Stromal cell of bone marrow (primary cell): ENCODE results near the gene NOS3.
"Not testable (repeated sequence)": the region's sequence is repeated elsewhere in the genome, so short reads cannot be mapped to it uniquely, and the experiment has no call there.

Experiments used
- DNase-seq: peaks from one replicate; pipeline ENCODE4 v3.0.0-alpha.2; 2012; ENCODE audit warnings: low read depth

NOS3 gene

DNA sequence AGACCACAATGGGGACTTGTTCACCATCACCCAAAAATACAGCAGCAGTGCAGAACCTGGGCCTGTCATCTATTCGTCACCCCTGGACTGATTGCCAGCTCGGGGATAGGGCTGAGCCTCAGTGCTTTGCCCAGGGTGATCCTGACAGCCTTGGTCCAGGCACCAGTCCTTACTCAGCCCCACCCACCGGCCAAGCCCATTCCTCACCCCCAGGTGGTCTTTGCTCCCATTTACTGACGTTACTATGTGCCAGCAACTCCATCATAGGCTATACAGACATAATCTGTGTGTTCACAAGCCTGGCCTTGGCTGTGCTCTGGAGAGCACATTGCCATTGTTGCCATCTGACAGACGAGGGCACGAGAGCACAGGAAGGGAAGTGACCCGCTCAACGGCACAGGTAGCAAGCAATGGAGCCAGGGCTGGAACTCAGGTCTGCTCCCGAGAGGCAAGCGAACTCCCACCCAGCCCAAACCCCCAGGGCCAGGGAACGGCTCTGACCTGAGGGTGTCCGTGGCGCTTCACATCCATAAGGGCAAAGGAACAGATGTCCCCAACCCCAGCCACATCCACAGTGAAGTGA, 26.6 kb downstream of the NOS3 start:
- no peak for DNase-seq

GRCh38 chr7:151017953-151018420, 27.2 kb downstream of the NOS3 start:
- DNase-seq, result no peak

- no peak for DNase-seq
Measured at GRCh38 chr7:151018421-151019129, 27.8 kb downstream of the NOS3 start.

DNA sequence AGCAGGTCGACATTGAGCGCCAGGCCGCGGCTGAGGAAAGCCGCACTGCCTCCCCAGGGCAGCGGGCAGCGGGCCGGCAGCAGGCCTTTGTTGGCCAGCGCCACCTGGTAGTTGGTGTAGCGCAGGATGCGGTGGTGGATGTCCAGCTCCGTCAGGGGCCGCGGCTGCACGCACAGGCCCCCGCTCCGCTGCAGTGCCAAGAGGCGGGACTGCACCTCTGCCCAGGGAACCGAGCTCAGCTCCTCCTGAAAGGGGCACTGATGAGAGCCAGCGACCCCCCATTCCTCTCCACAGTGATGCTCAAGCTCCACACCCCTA, 28.3 kb downstream of the NOS3 start:
- DNase-seq, result no peak

- no peak for DNase-seq
Measured at GRCh38 chr7:151020231-151020630, 29.4 kb downstream of the NOS3 start.

DNA sequence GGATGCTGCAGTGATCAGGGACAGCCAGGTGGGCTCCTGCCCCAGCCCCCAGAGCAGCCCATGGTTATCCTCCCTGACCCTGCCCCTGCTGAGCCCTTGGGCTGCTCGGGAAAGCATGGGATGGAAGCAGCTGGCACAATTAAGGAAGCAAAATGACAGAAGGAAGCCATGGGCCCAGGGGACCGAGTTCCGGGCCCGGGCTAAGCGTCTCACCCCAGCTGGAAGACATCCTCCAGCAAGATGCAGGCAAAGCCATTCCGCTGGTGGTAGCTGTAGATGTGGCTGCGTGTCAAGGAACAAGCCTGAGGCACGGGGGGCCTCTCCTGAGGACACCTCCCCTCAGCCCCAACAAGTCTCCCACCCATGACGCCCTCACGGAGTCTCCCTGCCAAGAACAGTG, 32.4 kb downstream of the NOS3 start:
- DNase-seq, result no peak

DNA sequence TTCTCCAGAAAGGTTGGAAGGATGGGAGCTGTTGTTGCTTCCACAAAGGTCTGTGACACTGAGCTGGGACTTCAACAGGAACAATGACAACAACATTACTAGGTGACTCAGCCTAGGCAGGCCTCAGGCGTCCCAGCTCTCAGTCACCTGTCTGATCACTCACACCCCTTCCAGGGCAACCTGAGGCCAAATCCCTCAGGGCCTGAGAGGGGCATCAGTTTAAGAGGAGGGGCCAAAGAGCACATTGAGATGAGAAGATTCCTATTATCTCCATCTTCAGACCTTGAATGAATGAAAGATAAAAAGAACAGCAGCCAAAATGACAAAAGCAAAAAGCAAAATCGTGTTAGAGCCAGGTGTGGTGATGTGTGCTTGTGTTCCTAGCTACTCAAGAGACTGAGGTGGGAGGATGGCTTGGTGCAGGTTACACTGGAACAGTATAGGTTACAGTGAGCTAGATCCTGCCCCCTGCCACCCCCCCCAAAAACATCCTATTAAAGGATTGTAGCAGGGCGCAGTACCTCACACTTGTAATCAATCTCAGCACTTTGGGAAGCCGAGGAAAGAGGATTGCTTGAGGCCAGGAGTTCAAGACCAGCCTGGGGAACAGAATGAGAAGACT, 33.7 kb downstream of the NOS3 start, which contains the start of gene ATG9B:
ATG9B (minus strand) TSS at position 60 of the 622 bp plus-strand sequence. CDS start 71 bp downstream, outside the sequence.
- no peak for DNase-seq

- no peak for DNase-seq
Measured at GRCh38 chr7:151025924-151026671, 35.3 kb downstream of the NOS3 start.

DNA sequence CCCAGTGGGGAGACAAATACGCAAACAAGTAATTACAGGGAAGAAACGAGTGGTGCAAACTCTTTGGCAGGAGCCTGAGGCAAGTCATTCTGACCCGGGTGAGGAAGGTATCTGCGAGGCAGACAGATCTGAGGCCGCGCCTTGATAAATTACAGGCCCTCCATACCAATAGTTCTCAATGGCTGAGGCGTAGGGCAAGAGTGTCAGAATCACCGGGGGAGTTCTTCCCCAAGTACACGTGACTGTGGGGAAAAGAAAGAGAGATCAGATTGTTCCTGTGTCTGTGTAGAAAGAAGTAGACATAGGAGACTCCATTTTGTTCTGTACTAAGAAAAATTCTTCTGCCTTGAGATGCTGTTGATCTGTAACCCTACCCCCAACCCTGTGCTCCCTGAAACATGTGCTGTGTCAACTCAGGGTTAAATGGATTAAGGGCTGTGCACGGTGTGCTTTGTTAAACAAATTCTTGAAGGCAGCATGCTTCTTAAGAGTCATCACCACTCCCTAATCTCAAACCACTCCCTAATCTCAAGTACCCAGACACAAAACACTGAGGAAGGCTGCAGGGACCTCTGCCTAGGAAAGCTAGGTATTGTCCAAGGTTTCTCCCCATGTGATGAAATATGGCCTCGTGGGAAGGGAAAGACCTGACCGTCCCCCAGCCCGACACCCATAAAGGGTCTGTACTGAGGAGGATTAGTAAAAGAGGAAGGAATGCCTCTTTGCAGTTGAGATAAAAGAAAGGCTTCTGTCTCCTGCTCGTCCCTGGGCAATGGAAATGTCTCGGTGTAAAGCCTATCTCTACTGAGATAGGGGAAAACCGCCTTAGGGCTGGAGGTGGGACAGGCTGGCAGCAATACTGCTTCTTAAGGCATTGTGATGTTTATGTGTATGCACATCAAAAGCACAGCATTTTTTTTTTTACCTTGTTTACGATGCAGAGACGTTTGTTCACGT, 36.2 kb downstream of the NOS3 start:
- not testable (repeated sequence) for DNase-seq

DNA sequence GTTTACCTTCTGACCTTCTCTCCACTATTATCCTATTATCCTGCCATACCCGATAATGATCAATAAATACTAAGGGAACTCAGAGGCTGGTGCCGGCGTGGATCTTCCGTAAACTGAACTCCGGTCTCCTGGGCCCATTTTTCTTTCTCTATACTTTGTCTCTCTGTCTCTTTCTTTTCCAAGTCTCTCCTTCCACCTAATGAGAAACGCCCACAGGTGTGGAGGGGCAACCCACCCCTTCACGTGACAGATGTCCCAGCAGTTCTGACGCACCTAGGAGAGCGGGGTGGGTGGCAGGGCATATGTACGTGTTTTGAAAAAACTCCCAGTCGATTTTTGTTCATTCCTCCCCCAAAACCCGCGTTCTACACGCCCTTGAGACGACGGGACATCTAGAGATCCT, 36.9 kb downstream of the NOS3 start:
- DNase-seq, result not testable (repeated sequence)

GRCh38 chr7:151028131-151028947, 37.5 kb downstream of the NOS3 start, which contains the start of gene ABCB8:
Gene ABCB8 (plus strand): TSS chr7:151028450. CDS start chr7:151028516, 66 bp downstream.
- peak; percentile 98 for DNase-seq

DNA sequence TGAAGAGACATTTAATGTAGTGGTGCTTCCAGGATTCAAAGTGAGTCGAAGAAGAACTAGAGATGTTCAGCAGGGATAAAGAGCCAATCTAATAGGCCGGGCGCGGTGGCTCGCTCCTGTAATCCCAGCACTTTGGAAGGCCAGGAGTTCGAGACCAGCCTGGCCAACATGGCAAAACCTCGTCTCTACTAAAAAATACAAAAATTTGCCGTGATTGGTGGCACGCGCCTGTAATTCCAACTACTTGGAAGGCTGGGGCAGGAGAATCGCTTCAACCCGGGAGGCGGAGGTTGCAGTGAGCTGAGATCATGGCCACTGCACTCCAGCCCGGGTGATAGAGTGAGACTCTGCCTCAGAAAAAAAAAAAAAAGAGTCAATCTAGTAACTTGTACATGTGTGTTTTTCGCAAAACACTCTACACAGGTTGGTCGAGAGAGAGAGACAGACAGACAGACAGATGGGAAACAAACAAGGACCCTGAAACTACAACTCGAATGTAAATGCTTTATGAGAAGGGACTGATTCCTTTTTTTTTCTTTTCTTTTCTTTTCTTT, 38.2 kb downstream of the NOS3 start:
- no peak for DNase-seq

- no peak for DNase-seq
Measured at GRCh38 chr7:151031011-151031410, 40.2 kb downstream of the NOS3 start.

DNA sequence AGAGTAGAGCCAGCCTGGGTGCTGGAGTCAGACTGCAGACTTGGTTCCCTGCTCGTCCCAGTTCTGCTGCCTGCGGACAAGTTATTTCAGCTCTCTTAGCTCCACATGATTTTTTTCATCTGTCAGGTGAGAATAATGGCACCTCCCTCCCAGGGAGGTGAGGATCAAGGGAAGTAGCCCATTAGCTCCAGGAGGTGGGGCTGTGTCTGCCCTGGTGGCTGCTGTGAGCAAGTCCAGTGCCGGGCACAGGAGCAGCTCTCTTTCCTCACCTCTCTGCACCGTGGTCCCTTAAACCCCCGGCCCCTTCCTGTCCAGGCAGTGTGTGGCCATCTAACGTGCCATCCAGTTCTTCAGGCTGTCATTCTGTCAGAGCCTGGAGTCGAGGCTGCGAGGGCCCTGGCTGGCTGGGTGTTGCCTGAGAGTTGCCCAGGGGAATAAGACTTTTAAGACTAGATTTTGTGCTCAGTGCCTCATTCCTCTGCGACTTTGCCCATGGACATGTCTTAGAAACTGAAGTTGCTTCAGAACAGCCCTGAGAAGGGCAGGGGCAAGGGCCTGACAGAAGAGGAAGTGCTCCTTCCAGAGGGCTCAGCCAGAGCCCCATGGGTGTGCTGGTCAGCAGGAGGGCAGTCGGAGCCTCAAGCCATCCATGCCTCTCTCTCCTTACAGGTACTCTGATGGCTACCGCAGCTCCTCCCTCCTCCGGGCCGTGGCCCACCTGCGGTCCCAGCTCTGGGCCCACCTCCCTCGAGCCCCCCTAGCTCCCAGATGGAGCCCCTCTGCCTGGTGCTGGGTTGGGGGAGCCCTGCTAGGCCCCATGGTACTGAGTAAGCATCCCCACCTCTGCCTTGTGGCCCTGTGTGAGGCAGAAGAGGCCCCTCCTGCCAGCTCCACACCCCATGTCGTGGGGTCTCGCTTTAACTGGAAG, 42.4 kb downstream of the NOS3 start:
- no peak for DNase-seq

DNA sequence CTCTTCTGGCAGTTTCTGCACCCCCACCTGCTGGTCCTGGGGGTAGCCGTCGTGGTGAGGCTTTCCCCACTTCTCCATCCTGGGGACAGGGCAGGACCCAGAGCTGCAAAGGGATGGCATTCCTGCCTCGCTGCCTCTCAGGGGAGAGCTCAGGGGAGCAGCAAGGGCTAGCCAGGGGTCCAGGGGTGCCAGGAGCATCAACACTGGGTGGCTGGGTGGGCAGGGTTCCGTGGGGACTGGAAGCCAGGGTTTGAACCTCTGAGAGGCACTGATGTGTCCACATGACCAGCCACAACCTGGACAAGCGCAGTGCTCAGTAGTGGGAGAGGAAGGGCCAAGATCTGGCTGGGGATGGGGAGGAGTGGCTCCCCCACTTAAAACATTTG, 43.0 kb downstream of the NOS3 start:
- no peak for DNase-seq

- no peak for DNase-seq
Measured at GRCh38 chr7:151034312-151035025, 43.7 kb downstream of the NOS3 start.

GRCh38 chr7:151035026-151035717, 44.4 kb downstream of the NOS3 start:
- DNase-seq, result no peak

GRCh38 chr7:151035902-151036301, 45.1 kb downstream of the NOS3 start:
- DNase-seq, result no peak
